ENCODE measurements around the gene BPI. TPM values are rescaled to one million over a fixed set of nuclear protein-coding genes. Genes with fewer than 3 reads are reported as not detected.

Gene BPI
- total RNA-seq, 1 experiment from 2014 or later = not detected

GRCh38 chr20:38336726-38337125 is 32.8 kb downstream of the BPI start:
- Histone ChIP-seq H3K4me3 (ENCODE audit: low read depth in 2 of 2, low read length in 2 of 2) (no peak overlapping the region), H3K27ac (ENCODE audit: low read length) (no peak overlapping the region), H3K36me3 (ENCODE audit: control insufficient read depth, insufficient read depth, low read length) (no peaks in the 10 kb centered on the region), H3K27me3 (ENCODE audit: control insufficient read depth, insufficient read depth, low read length) (no peaks in the 10 kb centered on the region; the same call in none of the 2 replicates), H3K9me3 (ENCODE audit: control insufficient read depth, insufficient read depth, low read depth, low read length) (no peaks in the 10 kb centered on the region), H3K4me1 (ENCODE audit: control insufficient read depth, insufficient read depth, low read length) (no peaks in the 10 kb centered on the region)
- intact Hi-C loops (cut with micrococcal nuclease; ENCODE audit: unreplicated experiment) = no loop called here
- CTCF ChIA-PET = interaction anchor here (1.3 kb wide), 1 partner anchor 72 kb away, joined by 3 read pairs; no protein-coding TSS in a partner anchor
- ATAC-seq = no peak
- POLR2A ChIA-PET = no interaction called here
- TF ChIP-seq SIN3A (IDR thresholded peaks at IDR 0.05; ENCODE audit: borderline replicate concordance, insufficient read depth, low read depth, low read length) = no peak
- no peak for TF ChIP-seq REST (IDR thresholded peaks at IDR 0.05; ENCODE audit: insufficient read depth in 1 of 2, low read depth in 2 of 2, low read length in 1 of 2)
- TF ChIP-seq POLR2AphosphoS5 (IDR thresholded peaks at IDR 0.05; ENCODE audit: low read depth, low read length) = no peak
- no peak for TF ChIP-seq TCF7L2 (IDR thresholded peaks at IDR 0.05; ENCODE audit: low read depth, low read length)
- no peak for TF ChIP-seq CTCF (IDR thresholded peaks at IDR 0.05)
- in situ Hi-C loops (cut with HindIII; ENCODE audit: low pct_unique_long_range_greater_than_20kb, low sequenced_read_pairs) = no loop called here
- no TSS peak for BruUV-seq (replicated peaks)
- DNase-seq (ENCODE audit: low read depth, low spot score) = no peak

- ChIA-PET POLR2A (no interaction called here), CTCF (interaction anchor here (0.6 kb wide), 1 partner anchor 19 kb away, joined by 7 read pairs; no protein-coding TSS in a partner anchor)
- Histone ChIP-seq H3K27ac (ENCODE audit: low read length) (no peak overlapping the region), H3K4me3 (ENCODE audit: low read depth in 2 of 2, low read length in 2 of 2) (no peak overlapping the region), H3K4me1 (ENCODE audit: control insufficient read depth, insufficient read depth, low read length) (no peaks in the 10 kb centered on the region), H3K27me3 (ENCODE audit: control insufficient read depth, insufficient read depth, low read length) (no peaks in the 10 kb centered on the region; the same call in none of the 2 replicates), H3K9me3 (ENCODE audit: control insufficient read depth, insufficient read depth, low read depth, low read length) (no peaks in the 10 kb centered on the region), H3K36me3 (ENCODE audit: control insufficient read depth, insufficient read depth, low read length) (no peaks in the 10 kb centered on the region)
- no TSS peak for BruUV-seq (replicated peaks)
- DNase-seq (ENCODE audit: low read depth, low spot score) (no peak), ATAC-seq (peak; percentile 68; the same call in 1 of the 2 replicates)
- intact Hi-C loops (cut with micrococcal nuclease; ENCODE audit: unreplicated experiment) = loop anchor here (2.0 kb wide), 1 partner anchor 71 kb away; no protein-coding TSS in a partner anchor
- in situ Hi-C loops (cut with HindIII; ENCODE audit: low pct_unique_long_range_greater_than_20kb, low sequenced_read_pairs) = no loop called here
- TF ChIP-seq TCF7L2 (IDR thresholded peaks at IDR 0.05; ENCODE audit: low read depth, low read length) (no peak), POLR2AphosphoS5 (IDR thresholded peaks at IDR 0.05; ENCODE audit: low read depth, low read length) (no peak), CTCF (IDR thresholded peaks at IDR 0.05) (peak; percentile 72)
Observed at GRCh38 chr20:38337561-38338140, 33.7 kb downstream of the BPI start.

All from Panc1 (cell line).